NCI-H748 (cell line): ENCODE results near the gene RUNX1.
A peak's percentile ranks its signal among the peaks of the same experiment; 100 is the strongest.
"Not testable (repeated sequence)": the region's sequence is repeated elsewhere in the genome, so short reads cannot be mapped to it uniquely, and the experiment has no call there.

Experiments used
- DNase-seq: peaks from one replicate; lab custom pipeline; 2025; ENCODE audit not compliant: unreplicated experiment; lab: John Stamatoyannopoulos, UW

RUNX1 gene

DNA sequence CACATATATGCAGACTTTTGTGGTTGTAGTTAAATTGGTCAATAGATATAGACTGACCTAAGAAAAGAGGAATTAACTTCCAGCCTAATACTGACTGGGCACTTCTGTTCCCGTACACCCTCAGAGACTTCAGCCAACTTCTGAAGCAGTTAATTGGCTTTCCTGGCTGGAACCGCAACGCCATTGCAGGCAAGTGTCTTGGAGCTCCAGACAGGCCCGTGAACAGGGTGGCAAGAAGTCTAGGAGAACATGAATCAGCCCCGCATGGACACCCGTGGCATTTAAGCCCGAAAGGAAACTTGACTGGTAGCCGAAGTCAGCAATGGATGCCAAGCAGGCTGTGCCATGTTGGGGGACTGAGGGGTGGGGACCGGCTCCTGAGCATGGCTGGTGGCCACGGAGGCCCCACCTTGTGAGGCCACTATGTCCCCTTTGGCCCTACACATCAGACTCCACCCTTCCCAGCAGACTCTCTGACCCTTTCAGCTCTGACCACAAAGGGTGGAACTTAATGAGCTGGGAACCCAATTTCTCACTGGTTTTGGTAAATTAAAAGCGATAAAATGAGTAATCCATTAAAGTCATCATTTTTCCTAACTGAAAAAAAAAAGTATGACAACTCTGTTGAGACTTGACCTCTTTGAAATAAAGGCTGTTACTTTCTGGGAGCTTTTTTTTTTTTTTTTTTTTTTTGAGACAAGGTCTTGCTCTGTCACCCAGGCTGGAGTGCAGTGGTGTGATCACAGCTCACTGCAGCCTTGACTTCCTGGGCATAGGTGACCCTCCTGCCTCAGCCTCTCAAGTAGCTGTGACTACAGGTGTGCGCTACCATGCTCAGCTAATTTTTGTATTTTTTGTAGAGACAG, 54.1 kb downstream of the RUNX1 start:
- DNase-seq = no peak

DNA sequence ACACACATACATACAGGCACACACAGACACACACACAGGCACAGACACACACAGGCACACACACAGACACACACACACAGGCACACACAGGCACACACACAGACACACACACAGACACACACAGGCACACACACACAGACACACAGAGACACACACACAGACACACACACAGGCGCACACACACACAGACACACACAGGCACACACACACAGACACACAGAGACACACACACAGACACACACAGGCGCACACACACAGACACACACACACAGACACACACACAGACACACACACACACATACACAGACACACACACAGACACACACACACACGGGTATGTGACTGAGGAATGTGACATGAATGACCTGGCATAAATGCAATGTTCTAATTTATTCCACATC, 55.6 kb downstream of the RUNX1 start:
- not testable (repeated sequence) for DNase-seq

DNA sequence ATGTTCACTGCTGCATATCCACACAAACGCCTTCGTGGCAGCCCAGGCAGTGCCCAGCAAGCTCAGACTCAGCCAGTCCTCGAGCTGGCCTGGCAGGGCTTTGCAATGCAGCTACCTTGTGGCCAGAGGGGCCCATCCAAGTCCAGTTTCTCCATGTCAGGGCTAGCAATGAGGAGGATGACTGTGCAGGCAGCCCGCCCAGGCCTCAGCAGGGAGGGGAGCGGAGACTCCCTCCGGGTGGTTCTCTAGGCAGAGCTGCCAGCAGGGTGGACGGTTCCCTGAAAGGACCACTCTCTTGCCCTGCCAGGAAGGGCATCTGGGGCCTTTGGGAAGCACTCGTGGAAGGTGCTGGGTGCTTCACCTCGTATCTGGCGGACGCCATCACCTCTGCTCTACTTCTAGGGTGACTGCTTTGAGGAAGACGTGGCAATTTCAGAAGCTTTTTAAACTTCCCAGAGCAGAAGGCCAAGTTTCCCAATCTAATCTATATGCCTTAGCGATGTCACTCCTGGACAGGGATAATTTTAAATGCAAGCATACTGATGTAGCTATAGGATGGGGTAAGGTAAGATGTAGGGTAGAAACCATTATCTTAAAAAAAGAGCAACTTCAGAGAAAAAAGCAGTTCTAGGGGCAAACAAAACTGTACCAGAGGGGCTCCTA, 56.2 kb downstream of the RUNX1 start:
- DNase-seq = no peak

DNA sequence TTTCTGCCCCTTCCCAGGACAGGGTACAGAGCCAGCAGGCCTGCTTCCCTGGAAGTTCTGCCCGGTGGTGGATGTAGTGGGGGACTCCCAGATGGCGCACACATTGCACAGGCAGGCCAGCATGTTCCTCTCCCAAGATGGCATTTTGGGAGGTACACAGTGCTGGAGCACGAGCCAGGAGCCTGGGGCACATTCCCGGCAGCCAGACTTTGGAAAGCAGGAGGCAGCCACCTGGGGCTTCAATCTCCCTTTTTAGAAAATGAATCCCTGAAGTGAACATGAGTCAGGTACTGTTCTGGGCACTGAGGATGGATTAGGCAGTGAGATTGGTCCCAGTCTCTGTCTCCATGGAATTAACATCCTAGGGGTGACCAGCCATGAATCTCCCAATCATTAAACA, 56.9 kb downstream of the RUNX1 start:
- no peak for DNase-seq

DNA sequence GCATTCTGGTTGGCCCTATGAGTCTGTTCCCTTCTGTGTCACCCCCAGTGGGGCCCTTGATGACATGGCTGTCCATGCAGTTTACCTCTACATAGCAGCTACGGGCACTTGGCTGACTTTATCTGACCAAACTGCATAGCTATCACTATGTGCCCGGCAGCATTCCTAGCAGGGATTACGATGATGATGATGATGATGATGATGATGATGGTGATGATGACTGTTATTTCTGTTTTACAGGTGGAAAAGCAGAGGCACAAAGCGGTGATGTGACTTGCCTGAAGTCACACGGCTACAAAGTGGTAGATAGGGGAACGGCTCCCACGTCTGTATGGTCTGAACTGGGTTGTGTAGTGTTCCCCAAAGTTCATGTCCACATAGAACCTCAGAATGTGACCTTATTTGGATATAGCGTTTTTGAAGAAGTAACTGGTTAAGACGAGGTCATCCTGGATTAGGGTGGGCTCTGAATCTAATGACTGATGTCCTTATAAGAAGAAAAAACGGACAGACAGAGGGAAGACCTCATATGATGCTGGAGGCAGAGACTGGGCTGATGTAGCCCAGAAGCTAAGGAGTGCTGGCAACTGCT, 57.6 kb downstream of the RUNX1 start:
- no peak for DNase-seq

DNA sequence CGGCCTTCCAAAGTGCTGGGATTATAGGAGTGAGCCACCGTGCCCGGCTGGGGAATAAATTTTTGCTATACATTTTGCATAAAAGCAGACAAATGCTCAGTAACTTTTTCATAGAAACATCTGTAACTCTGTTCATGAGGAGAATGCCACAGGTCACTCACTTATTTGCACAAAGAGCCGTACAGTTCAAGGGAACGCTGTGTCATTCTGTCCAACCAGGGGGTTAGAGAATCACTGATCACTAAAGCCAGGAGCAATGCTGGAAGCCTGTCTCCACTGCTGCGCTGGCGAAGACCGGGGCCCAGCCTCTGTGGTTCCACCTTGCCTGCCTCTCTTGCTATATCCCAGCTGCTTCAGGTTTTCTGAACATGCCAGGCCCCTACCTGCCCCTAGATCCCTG, 58.3 kb downstream of the RUNX1 start:
- DNase-seq = no peak

DNA sequence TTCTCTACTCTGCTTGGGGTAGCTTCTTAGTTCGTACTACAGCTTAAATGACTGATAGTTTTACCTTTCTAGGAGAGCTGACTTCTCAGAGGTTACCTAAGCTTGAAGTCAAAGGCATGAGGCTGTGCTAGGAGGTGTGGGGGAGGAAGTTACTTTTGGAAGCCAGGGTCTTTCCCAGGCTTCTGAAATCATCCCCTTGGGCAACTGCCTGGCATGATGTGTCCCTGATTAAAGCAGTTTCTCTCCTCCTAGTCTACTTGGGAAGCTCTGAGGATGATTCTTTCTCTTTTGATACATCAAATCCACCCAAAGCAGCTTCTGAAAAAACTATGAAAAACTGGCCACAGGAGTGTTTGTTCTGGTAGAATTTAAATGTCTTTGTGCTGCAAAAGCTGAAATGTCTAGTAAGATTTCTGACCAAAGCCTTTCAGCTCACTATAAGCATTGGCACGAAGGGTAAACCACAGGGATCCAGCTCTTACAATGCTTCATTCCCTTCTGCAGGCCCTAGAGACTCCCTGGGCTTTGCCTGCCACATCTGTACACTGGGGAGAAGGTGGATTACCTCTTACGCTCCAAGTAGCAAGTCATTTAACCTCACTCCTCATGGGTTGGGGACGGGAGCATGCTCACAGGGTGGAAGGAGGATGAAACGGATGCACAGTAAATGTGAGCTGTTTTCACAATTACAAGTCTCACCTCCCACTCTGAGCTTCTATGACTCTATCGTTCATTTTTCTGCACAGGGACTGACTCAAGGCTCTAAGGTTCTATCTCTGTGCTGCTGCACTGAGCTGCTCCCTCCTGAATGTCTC, 59.6 kb downstream of the RUNX1 start:
- no peak for DNase-seq

DNA sequence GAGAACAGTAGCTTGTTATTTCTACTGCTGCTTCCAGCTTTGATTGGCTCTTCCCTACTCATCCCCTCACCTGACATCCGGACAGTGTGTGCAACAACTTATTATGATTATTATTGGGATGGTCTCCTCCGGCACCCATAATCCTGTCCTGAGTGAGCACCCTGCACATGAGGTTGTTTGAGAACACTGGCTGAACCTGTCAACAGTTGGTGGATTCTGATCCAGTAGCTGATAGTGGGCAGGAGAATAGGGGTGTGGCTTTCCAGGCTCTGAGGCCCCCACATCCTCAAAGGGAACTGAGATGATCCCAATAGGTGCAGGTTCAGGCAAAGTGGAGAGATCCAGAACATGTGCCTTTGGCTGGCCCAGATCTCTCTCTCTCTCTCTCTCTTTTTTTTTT, 60.5 kb downstream of the RUNX1 start:
- DNase-seq = no peak

DNA sequence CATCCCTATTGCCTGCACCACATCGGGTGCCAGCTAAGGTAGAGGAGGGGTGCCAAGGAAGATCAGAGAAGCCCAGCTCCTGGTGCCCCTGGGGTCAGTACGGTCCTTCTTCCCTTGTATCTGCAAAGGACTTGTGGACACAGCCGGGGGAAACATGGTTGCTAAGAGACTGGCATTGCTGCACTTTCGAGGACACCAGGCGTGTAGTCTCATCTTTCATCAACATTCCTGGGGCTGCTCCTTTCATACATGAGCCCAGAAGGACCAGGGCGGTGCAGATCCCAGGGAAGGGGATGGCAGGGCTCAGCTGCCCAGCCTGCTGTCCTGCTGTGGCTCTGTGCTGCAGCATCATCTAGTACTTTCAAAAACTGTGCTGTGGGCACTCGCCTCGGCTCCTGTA, 61.0 kb downstream of the RUNX1 start:
- DNase-seq = peak; percentile 62

DNA sequence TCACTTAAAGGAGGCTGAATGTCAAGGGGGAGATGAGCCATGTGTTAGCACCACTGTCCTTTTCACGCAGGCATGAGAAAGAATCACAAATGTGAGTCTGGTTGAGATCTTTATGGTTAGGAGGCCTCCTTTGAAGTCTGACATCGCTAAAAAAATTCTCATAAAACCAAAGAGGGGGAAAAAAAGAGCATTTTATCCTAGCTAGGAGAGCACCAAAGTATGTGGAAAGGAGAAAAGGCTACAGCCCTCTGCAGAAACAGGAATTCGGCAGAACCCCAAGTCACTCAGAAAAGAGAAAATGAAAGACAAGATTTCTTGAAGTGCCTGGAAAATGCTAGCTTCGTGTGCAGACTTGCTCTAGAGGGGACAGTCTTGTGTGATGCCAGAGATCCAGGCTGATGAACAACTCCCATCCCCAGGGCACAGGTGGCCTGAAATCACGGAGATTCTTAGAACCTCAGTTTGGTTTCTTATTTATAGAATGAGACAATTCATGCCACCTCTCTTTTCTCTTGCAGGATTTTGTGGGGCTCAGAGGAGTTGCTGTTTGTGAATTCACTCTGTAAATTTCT, 61.5 kb downstream of the RUNX1 start:
- DNase-seq = no peak

DNA sequence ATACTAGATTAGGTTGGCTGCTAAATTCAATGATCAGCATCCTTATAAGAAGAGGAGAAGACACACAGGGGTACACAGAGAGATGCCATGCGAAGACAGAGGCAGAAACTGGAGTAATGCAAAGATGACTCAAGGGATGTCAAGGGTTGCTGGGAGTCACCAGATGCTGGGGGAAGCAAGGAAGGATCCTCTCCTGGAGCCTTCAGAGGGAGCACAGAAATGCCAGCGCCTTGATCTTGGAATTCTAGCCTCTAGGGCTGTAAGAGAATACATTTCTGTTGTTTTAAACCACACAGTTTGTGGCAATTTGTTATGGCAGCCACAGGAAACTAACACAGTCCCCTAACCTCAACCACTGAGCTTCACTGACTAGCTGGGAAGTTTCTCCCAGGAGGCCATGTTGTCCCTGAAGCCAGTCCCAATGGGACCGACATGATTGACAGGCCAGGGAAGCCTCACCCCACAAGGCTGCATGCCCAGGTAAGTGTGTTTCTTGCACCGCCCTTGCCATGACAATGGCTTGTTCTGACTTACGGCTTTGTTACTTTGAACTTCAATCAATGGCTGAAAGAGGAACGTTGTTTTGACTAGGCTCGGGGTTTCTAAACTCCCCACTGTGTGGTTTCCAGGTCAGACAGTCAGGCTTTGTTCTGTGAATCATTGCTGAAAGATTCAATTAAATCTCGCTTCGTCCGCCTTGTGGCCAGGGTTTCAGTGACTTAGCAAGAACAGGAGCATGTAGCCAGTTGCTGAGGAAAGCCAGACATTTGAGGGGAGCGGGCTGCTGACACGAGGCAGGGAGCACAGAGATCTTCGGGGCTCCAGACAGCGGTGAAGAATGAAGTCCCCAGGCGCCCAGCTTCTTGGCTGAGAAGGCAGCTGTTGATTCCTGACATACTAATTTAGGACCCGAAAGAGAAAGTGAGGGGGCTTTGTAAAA, 62.3 kb downstream of the RUNX1 start:
- DNase-seq = peak; percentile 16

DNA sequence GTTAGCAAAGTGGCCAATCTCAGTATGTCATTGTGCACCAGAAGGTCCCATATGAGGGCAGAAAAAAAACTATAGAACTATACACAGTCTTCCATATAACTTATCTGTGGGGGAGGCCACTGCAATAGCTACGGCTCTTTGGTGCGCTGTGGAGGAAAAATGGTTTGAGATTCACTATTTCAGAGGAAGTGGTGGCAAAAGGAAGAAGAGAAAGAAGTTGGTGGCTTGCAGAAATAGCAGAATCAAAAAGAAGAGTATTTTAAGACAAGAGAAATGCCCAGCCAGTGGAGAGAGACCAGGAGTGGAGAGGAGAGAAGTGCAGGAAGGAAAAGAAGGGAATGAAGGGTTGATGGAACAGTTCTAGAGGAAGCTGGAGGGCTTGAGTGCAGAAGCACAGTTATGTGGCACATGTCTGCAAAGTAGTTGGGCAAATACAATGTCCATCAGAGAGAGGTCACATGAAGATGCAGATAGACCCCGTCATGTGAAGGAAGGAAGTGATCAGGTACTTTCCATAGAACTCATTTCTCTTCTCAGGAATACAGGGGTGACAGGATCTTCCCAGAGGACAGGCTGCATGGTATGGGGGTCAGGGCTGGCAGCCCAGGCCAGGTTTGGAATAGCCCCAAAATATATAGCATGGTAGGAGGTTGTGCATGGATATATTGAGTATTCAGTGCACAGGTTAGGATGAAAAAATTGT, 64.6 kb downstream of the RUNX1 start:
- DNase-seq = no peak

DNA sequence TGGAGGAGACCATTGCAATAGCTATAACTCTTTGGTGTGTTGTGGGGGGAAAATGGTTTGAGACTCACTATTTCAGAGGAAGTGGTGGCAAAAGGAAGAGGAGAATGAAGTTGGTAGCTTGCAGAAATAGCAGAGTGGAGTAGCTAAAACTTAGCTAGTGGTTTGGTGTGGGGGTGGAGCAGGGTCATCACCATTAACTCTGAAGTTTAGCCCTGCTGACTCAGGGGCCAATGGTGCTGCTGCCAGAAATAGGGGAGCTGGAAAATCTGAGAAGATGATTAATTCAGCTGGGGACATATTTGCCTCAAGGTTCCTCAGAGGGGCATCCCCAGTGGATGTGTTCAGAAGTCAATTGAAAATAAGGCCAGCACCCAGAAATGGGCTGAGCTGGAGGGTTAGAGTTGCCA, 65.4 kb downstream of the RUNX1 start:
- no peak for DNase-seq

DNA sequence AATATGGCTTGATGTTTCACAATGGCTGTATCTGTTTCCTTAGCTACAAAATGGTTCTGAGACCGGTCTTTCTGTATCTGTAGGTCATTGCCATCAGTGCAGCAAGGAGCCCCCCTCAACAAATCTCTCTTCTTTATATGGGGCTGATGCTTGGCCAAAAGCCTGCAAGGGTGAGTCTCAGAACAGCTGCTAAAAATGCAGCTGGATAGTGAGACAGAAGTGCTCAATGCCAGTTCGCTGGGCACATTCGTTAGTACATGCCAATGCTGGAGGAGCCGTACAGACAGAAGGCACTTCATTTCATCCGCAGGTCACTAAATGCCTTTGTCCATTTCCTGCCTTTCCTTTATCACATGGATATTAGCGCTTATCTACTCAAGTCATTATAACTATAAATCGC, 67.3 kb downstream of the RUNX1 start:
- no peak for DNase-seq

DNA sequence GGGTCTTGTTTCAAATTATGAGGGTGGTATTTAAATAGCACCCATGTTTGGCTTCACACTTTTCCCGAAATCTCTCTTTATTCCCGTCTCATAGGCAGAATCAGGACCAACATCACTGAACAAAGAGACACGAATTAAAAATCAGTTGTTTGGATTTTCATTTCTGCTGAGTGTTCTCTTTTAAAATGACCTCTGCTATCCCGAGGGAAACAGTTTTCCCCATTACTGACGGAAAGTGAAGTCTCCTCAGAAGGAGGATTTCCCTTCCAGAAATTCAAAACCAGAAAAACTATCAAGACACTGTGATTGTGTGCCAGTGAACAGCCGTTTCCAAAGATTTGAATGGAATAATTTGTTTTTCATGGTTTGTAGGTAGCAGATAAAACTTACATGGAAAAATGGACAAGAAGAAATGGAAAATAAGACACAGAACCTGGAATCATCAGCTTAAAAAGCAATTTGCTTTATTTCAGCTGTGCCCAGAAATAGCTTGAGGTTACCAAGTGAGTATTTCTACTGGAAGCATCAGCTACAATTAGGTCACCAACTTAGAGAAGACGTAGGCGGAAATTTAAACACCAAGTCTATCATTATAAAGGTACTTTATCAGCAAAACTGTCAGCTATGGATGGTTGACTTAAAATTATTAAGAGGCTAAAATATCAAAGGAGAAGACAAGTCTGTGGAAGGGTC, 68.5 kb downstream of the RUNX1 start:
- no peak for DNase-seq

DNA sequence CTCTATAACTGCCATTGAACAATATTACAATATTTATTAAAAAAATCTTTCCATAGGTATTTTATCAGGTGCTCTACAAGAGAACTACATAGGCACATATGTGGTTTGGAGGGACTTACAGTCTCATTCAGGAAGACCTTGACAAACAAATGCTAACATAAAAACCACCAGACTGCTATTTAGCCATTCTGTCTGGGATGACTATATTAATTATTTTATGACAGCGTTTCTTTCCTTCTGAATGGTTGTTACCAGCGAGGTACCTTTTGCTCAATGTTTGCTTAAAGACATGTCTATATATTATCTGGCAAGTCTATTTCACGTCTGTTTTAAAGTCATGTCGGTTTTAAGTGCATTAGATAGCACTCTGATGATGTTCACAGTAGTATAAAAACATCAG, 69.7 kb downstream of the RUNX1 start:
- DNase-seq = no peak

DNA sequence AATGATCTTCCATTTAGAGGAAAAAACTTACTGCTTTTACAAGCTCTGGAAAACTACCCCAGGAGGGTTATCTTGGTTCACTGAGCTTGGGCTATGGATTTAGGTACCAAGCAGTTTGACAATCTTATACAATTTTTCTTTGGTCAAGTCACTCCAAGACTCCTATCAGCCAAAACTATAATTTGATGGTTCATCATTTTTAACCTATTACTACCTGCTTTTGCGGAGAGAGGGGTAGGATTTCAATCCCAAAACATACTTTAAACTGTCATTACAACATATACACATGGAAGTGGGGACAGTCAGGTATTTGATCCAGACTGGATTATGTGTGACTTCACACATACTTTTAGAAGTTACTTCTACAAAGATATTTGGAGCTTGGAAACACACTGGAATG, 71.8 kb downstream of the RUNX1 start:
- DNase-seq = no peak

DNA sequence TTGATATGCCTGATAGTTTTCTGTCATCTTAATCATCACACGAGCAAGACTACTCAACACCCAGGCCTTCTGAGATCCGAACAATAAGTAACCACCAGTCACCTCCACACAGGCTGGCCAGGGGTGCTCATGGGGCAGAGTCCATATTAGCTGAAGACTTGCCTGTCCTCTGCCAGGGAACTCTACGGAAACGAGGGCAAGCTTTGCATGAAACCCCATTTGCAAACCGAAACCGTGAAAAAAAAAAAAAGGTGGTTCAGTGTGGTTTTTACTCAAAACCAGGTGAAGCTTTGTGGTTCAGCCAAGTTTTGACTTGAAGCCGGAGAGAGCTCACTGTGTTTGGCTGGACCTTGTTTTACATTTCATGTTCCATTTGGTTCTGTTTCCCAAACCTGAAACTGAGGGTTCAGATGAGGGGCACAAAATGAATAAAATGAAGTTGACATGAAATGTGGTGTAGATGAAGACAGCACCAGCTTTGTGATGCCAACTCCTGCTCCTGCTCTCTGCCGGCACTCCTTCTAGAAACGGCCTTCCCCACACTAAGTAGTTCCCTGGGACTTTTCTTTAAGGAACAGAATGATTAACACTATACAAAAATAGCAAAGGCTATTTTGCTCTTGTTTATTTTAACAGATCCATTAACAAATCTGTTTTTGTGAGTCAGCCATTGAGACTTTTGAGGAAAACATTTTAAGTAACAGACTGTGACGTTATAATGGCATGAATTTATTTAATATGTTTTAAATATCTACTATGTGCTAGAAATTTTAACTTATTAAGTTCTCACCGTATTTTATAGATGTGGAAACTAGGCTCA, 74.7 kb downstream of the RUNX1 start:
- no peak for DNase-seq
